NCI-H748 (cell line): Measurements from ENCODE around the gene DNER.
"Not testable (repeated sequence)": the region's sequence is repeated elsewhere in the genome, so short reads cannot be mapped to it uniquely, and the experiment has no call there.

ENCODE experiments used
- DNase-seq: peaks from one replicate; lab custom pipeline; 2025; ENCODE audit not compliant: unreplicated experiment; lab: John Stamatoyannopoulos, UW

Gene DNER

GRCh38 chr2:229627728-229628127 lies 86.6 kb downstream of the DNER start:
- no peak for DNase-seq

- no peak for DNase-seq
Measured at GRCh38 chr2:229622495-229623355, 91.6 kb downstream of the DNER start.

- no peak for DNase-seq
Measured at GRCh38 chr2:229620759-229621158, 93.6 kb downstream of the DNER start.

GRCh38 chr2:229620289-229620688 lies 94.1 kb downstream of the DNER start:
- no peak for DNase-seq

- DNase-seq = no peak
Measured at GRCh38 chr2:229616433-229616832, 97.9 kb downstream of the DNER start.

- not testable (repeated sequence) for DNase-seq
Measured at GRCh38 chr2:229614021-229614420, 100.3 kb downstream of the DNER start.

GRCh38 chr2:229612384-229612971 lies 101.9 kb downstream of the DNER start:
- DNase-seq = no peak

GRCh38 chr2:229611360-229611759 lies 103.0 kb downstream of the DNER start:
- DNase-seq = no peak

GRCh38 chr2:229610872-229611271 lies 103.5 kb downstream of the DNER start:
- DNase-seq = no peak

GRCh38 chr2:229610333-229610732 lies 104.0 kb downstream of the DNER start:
- no peak for DNase-seq

GRCh38 chr2:229601936-229602335 lies 112.4 kb downstream of the DNER start:
- DNase-seq = no peak

GRCh38 chr2:229601396-229601795 lies 113.0 kb downstream of the DNER start:
- DNase-seq = no peak

- DNase-seq = no peak
Measured at GRCh38 chr2:229598227-229598626, 116.1 kb downstream of the DNER start.

GRCh38 chr2:229596796-229597195 lies 117.6 kb downstream of the DNER start:
- DNase-seq = no peak

- peak; percentile 89 for DNase-seq
Measured at GRCh38 chr2:229591611-229592010, 122.7 kb downstream of the DNER start.

GRCh38 chr2:229586746-229587705 lies 127.3 kb downstream of the DNER start:
- peak; percentile 62 for DNase-seq

GRCh38 chr2:229586012-229586411 lies 128.3 kb downstream of the DNER start:
- no peak for DNase-seq

GRCh38 chr2:229582151-229582550 lies 132.2 kb downstream of the DNER start:
- DNase-seq = no peak

- no peak for DNase-seq
Measured at GRCh38 chr2:229578052-229578846, 136.1 kb downstream of the DNER start.

- no peak for DNase-seq
Measured at GRCh38 chr2:229575569-229576315, 138.6 kb downstream of the DNER start.
